HUES64 (cell line): ENCODE data around the gene ZNF280B.

Source experiments
- H3K27ac ChIP-seq: 2 replicates; pipeline ENCODE4 v1.7.0; 2013; ENCODE audit warnings: low read depth, low read length, inconsistent platforms
- H3K27me3 ChIP-seq: 2 replicates; pipeline ENCODE4 v1.6.1; 2013; ENCODE audit warnings: mild to moderate bottlenecking, low read length; ENCODE audit not compliant: insufficient read depth
- H3K36me3 ChIP-seq: 2 replicates; pipeline ENCODE4 v1.6.1; 2013; ENCODE audit warnings: mild to moderate bottlenecking, low read length; ENCODE audit not compliant: insufficient read depth
- H3K4me1 ChIP-seq: 2 replicates; pipeline ENCODE4 v1.6.1; 2013; ENCODE audit warnings: mild to moderate bottlenecking, low read length, moderate library complexity; ENCODE audit not compliant: insufficient read depth
- H3K4me3 ChIP-seq: 2 replicates; pipeline ENCODE4 v1.5.1; 2013; ENCODE audit warnings: mild to moderate bottlenecking, low read length, moderate library complexity
- H3K9ac ChIP-seq: 2 replicates; pipeline ENCODE4 v1.6.1; 2013; ENCODE audit warnings: mild to moderate bottlenecking, low read depth, low read length
- H3K9me3 ChIP-seq: 2 replicates; pipeline ENCODE4 v1.6.1; 2013; ENCODE audit warnings: low read depth, low read length; ENCODE audit not compliant: insufficient read depth
- WGBS: fragments of 150-250, 120-280 bp; methylation state at CpG from one replicate; pipeline ENCODE4 v1.1.7; 2013; ENCODE audit warnings: missing lambda C conversion rate; 5-methylcytosine and 5-hydroxymethylcytosine counted together

ZNF280B gene

GRCh38 chr22:22548910-22549309 lies 40.4 kb upstream of the ZNF280B start:
- H3K4me1 ChIP-seq, result no peaks in the 10 kb centered on the region
- no peak overlapping the region for H3K4me3 ChIP-seq
- H3K36me3 ChIP-seq, result no peaks in the 10 kb centered on the region
- peaks cover 69% of the 10 kb centered on the region for H3K27me3 ChIP-seq
- WGBS, result 62% methylated on average over 1 of the region's 1 CpG
- no peaks in the 10 kb centered on the region for H3K9me3 ChIP-seq
- H3K27ac ChIP-seq, result no peak overlapping the region
- no peak overlapping the region for H3K9ac ChIP-seq

GRCh38 chr22:22548317-22548716 lies 39.8 kb upstream of the ZNF280B start:
- no peak overlapping the region for H3K4me3 ChIP-seq
- H3K27me3 ChIP-seq, result peaks cover 67% of the 10 kb centered on the region
- H3K36me3 ChIP-seq, result no peaks in the 10 kb centered on the region
- no peak overlapping the region for H3K27ac ChIP-seq
- no peaks in the 10 kb centered on the region for H3K4me1 ChIP-seq
- H3K9ac ChIP-seq, result no peak overlapping the region
- WGBS, result 77% methylated on average over 9 of the region's 9 CpGs
- H3K9me3 ChIP-seq, result no peaks in the 10 kb centered on the region

GRCh38 chr22:22547692-22548300 lies 39.3 kb upstream of the ZNF280B start:
- no peaks in the 10 kb centered on the region for H3K9me3 ChIP-seq
- H3K9ac ChIP-seq, result no peak overlapping the region
- no peak overlapping the region for H3K4me3 ChIP-seq
- no peak overlapping the region for H3K27ac ChIP-seq
- H3K36me3 ChIP-seq, result no peaks in the 10 kb centered on the region
- H3K4me1 ChIP-seq, result no peaks in the 10 kb centered on the region
- WGBS, result 75% methylated on average over 3 of the region's 3 CpGs
- peaks cover 67% of the 10 kb centered on the region for H3K27me3 ChIP-seq

GRCh38 chr22:22547226-22547625 lies 38.7 kb upstream of the ZNF280B start:
- no peak overlapping the region for H3K9ac ChIP-seq
- H3K9me3 ChIP-seq, result no peaks in the 10 kb centered on the region
- H3K27ac ChIP-seq, result no peak overlapping the region
- no peak overlapping the region for H3K4me3 ChIP-seq
- WGBS, result 97% methylated on average over 3 of the region's 3 CpGs
- H3K27me3 ChIP-seq, result peaks cover 73% of the 10 kb centered on the region
- no peaks in the 10 kb centered on the region for H3K36me3 ChIP-seq
- H3K4me1 ChIP-seq, result no peaks in the 10 kb centered on the region

GRCh38 chr22:22546490-22546889 lies 37.9 kb upstream of the ZNF280B start:
- Histone ChIP-seq H3K4me1 (no peaks in the 10 kb centered on the region), H3K9me3 (no peaks in the 10 kb centered on the region), H3K27me3 (peaks cover 78% of the 10 kb centered on the region), H3K4me3 (no peak overlapping the region), H3K36me3 (no peaks in the 10 kb centered on the region), H3K9ac (no peak overlapping the region), H3K27ac (no peak overlapping the region)
- 88% methylated on average over 5 of the region's 5 CpGs for WGBS

- no peaks in the 10 kb centered on the region for H3K36me3 ChIP-seq
- H3K4me1 ChIP-seq, result no peaks in the 10 kb centered on the region
- H3K27me3 ChIP-seq, result peaks cover 69% of the 10 kb centered on the region
- no peak overlapping the region for H3K9ac ChIP-seq
- no peak overlapping the region for H3K27ac ChIP-seq
- no peaks in the 10 kb centered on the region for H3K9me3 ChIP-seq
- 92% methylated on average over 2 of the region's 2 CpGs for WGBS
- no peak overlapping the region for H3K4me3 ChIP-seq
Observed at GRCh38 chr22:22545084-22545483, 36.5 kb upstream of the ZNF280B start.

GRCh38 chr22:22538226-22538989 lies 29.9 kb upstream of the ZNF280B start:
- 92% methylated on average over 7 of the region's 7 CpGs for WGBS
- peaks cover 64% of the 10 kb centered on the region for H3K27me3 ChIP-seq

GRCh38 chr22:22536916-22537315 lies 28.4 kb upstream of the ZNF280B start:
- H3K27ac ChIP-seq, result no peak overlapping the region
- peaks cover 54% of the 10 kb centered on the region for H3K27me3 ChIP-seq
- H3K4me3 ChIP-seq, result no peak overlapping the region
- H3K9ac ChIP-seq, result no peak overlapping the region
- WGBS, result 65% methylated on average over 1 of the region's 1 CpG
- H3K9me3 ChIP-seq, result no peaks in the 10 kb centered on the region
- no peaks in the 10 kb centered on the region for H3K36me3 ChIP-seq
- H3K4me1 ChIP-seq, result no peaks in the 10 kb centered on the region

More at GRCh38 chr22:22538226-22538989, 29.9 kb upstream of the ZNF280B start:
- no peak overlapping the region for H3K9ac ChIP-seq
- H3K27ac ChIP-seq, result no peak overlapping the region
- no peaks in the 10 kb centered on the region for H3K36me3 ChIP-seq
- no peaks in the 10 kb centered on the region for H3K9me3 ChIP-seq
- H3K4me3 ChIP-seq, result no peak overlapping the region
- no peaks in the 10 kb centered on the region for H3K4me1 ChIP-seq

- Histone ChIP-seq H3K4me3 (no peak overlapping the region), H3K27ac (no peak overlapping the region), H3K36me3 (no peaks in the 10 kb centered on the region), H3K9me3 (no peaks in the 10 kb centered on the region), H3K9ac (no peak overlapping the region), H3K4me1 (no peaks in the 10 kb centered on the region), H3K27me3 (peaks cover 52% of the 10 kb centered on the region)
- WGBS, result 97% methylated on average over 2 of the region's 6 CpGs
Observed at GRCh38 chr22:22536515-22536914, 28.0 kb upstream of the ZNF280B start.

GRCh38 chr22:22535662-22536061 lies 27.1 kb upstream of the ZNF280B start:
- 89% methylated on average over 3 of the region's 3 CpGs for WGBS
- H3K4me1 ChIP-seq, result no peaks in the 10 kb centered on the region
- H3K4me3 ChIP-seq, result no peak overlapping the region
- H3K27ac ChIP-seq, result no peak overlapping the region
- peaks cover 52% of the 10 kb centered on the region for H3K27me3 ChIP-seq
- no peaks in the 10 kb centered on the region for H3K9me3 ChIP-seq
- no peak overlapping the region for H3K9ac ChIP-seq
- no peaks in the 10 kb centered on the region for H3K36me3 ChIP-seq

GRCh38 chr22:22534604-22535415 lies 26.3 kb upstream of the ZNF280B start:
- H3K4me1 ChIP-seq, result no peaks in the 10 kb centered on the region
- no peak overlapping the region for H3K9ac ChIP-seq
- H3K27me3 ChIP-seq, result peaks cover 44% of the 10 kb centered on the region
- H3K4me3 ChIP-seq, result no peak overlapping the region
- WGBS, result 92% methylated on average over 9 of the region's 9 CpGs
- no peak overlapping the region for H3K27ac ChIP-seq
- H3K36me3 ChIP-seq, result no peaks in the 10 kb centered on the region
- no peaks in the 10 kb centered on the region for H3K9me3 ChIP-seq
